Esophagus squamous epithelium (tissue), 4 donors: Measurements from ENCODE around the gene TNS1.

Source experiments
- CTCF ChIP-seq, 6 experiments: fragments of 450-650 bp in 4 of 6; fragments of 200-600 bp in 2 of 6; sonication (generic) in 2 of 6; IDR thresholded peaks; one replicate each; pipeline ENCODE4 v1.5.1; 2016 to 2019; ENCODE audit warnings: antibody characterized with exemption in 6 of 6, mild to moderate bottlenecking in 4 of 6, moderate library complexity in 4 of 6
- POLR2A ChIP-seq, 4 donors: fragments of 450-650 bp; IDR thresholded peaks; one replicate each; pipeline ENCODE4 v1.6.1; 2017; ENCODE audit warnings: antibody characterized with exemption in 4 of 4, mild to moderate bottlenecking in 4 of 4, moderate library complexity in 3 of 4

- TF ChIP-seq CTCF (IDR thresholded peaks at IDR 0.05) (no peak), POLR2A (IDR thresholded peaks at IDR 0.05) (no peak)
Measured at GRCh38 chr2:217927601-217928323, 75.0 kb downstream of the TNS1 start.
